Measurements from ENCODE around the gene LCE4A. TPM values are rescaled to one million over a fixed set of nuclear protein-coding genes. Genes with fewer than 3 reads are reported as not detected.

The LCE4A gene, protein sequence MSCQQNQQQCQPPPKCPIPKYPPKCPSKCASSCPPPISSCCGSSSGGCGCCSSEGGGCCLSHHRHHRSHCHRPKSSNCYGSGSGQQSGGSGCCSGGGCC
- not detected in 3 replicates for polyA plus RNA-seq
- polyA plus RNA-seq (2011; ENCODE audit: low read depth), result not detected
- polyA plus RNA-seq (2011; cell fraction: cytosol; rRNA removed), result not detected in 2 replicates
- not detected in 2 replicates for polyA plus RNA-seq (2011; cell fraction: nucleus; rRNA removed)
- not detected in 2 replicates for polyA plus RNA-seq (2012; ENCODE audit: low replicate concordance)
- not detected in 3 replicates for polyA minus RNA-seq
- polyA minus RNA-seq (2011; cell fraction: cytosol; rRNA and poly(A)+ RNA removed), result not detected
- polyA minus RNA-seq (2011; cell fraction: nucleus; rRNA and poly(A)+ RNA removed), result not detected in 2 replicates

GRCh38 chr1:152707860-152708259, at the start of gene LCE4A:
LCE4A (plus strand) TSS chr1:152708160; CDS start chr1:152709076, 916 bp downstream.
- no peaks in the 10 kb centered on the region for H3K36me3 ChIP-seq (ENCODE audit: control insufficient read depth in 2 of 2, extremely low read depth in 1 of 2, insufficient read depth in 2 of 2, low read length in 2 of 2)
- dilution Hi-C loops (cut with MboI; ENCODE audit: extremely low pct_ligation_motif_present, low sequenced_read_pairs), result no loop called here
- DNase-seq (ENCODE audit: low read depth, low spot score) (no peak), FAIRE-seq (no peak)
- TF ChIP-seq, protein P1, sequence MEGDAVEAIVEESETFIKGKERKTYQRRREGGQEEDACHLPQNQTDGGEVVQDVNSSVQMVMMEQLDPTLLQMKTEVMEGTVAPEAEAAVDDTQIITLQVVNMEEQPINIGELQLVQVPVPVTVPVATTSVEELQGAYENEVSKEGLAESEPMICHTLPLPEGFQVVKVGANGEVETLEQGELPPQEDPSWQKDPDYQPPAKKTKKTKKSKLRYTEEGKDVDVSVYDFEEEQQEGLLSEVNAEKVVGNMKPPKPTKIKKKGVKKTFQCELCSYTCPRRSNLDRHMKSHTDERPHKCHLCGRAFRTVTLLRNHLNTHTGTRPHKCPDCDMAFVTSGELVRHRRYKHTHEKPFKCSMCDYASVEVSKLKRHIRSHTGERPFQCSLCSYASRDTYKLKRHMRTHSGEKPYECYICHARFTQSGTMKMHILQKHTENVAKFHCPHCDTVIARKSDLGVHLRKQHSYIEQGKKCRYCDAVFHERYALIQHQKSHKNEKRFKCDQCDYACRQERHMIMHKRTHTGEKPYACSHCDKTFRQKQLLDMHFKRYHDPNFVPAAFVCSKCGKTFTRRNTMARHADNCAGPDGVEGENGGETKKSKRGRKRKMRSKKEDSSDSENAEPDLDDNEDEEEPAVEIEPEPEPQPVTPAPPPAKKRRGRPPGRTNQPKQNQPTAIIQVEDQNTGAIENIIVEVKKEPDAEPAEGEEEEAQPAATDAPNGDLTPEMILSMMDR (optimal IDR thresholded peaks at IDR 0.05 in 1 of 3, IDR thresholded peaks at IDR 0.05 in 1 of 3, conservative IDR thresholded peaks at IDR 0.05 in 1 of 3; ENCODE audit: extremely low read depth in 1 of 3, insufficient read depth in 2 of 3, low read length in 3 of 3), result no peak
- H4K20me1 ChIP-seq (ENCODE audit: control insufficient read depth, extremely low read depth, insufficient read depth, low read length), result no peaks in the 10 kb centered on the region
- no peaks in the 10 kb centered on the region for H3K4me1 ChIP-seq (ENCODE audit: control insufficient read depth, extremely low read depth, insufficient read depth, low read length)
- H3K4me3 ChIP-seq (ENCODE audit: control insufficient read depth in 2 of 3, extremely low read depth in 1 of 3, insufficient read depth in 2 of 3, low read depth in 1 of 3, low read length in 3 of 3), result no peak within 1 kb of the TSS
- H3K79me2 ChIP-seq (ENCODE audit: control insufficient read depth, insufficient read depth, low read length), result no peaks in the 10 kb centered on the region
- H3K27ac ChIP-seq (ENCODE audit: control insufficient read depth, insufficient read depth, low read length), result no peak within 1 kb of the TSS
- H3K9me1 ChIP-seq (ENCODE audit: control insufficient read depth, extremely low read depth, insufficient read depth, low read length), result no peaks in the 10 kb centered on the region
- no peaks in the 10 kb centered on the region for H3K9me3 ChIP-seq (ENCODE audit: control insufficient read depth, low read depth, low read length)
- no peak within 1 kb of the TSS for H3K9ac ChIP-seq (ENCODE audit: control insufficient read depth, extremely low read depth, insufficient read depth, low read length)
- H3K4me2 ChIP-seq (ENCODE audit: control insufficient read depth, extremely low read depth, insufficient read depth, low read depth, low read length), result no peak within 1 kb of the TSS
- no peaks in the 10 kb centered on the region for H3K27me3 ChIP-seq (ENCODE audit: control insufficient read depth, extremely low read depth, insufficient read depth, low read length)
- H2AFZ ChIP-seq (ENCODE audit: control insufficient read depth, low read length), result no peak within 1 kb of the TSS

DNA sequence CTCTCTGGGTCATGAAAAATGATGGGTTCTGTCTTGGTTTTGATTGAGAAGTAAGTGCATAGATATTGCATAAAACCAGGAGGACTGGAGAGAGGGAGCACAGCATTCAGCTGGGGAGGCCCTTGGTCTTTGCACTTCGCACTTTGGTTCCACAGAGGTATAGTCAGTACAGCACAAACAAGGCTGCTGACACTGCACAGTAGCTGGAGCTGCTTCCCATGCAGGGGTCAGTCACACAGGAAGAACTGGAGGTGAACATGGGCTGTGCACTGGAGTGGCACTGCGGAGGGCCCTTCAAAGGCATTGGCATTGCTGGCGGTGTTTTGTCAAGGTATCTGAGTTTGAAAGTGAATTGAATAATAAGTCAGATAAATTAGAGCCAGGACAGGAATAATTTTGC, 49.3 kb upstream of the LCE4A start:
- FAIRE-seq (no peak), DNase-seq (ENCODE audit: low read depth, low spot score) (no peak)
- H3K27ac ChIP-seq (ENCODE audit: control insufficient read depth, insufficient read depth, low read length), result no peak overlapping the region
- H4K20me1 ChIP-seq (ENCODE audit: control insufficient read depth, extremely low read depth, insufficient read depth, low read length), result no peaks in the 10 kb centered on the region
- no peak overlapping the region for H3K4me3 ChIP-seq (ENCODE audit: control insufficient read depth in 2 of 3, extremely low read depth in 1 of 3, insufficient read depth in 2 of 3, low read depth in 1 of 3, low read length in 3 of 3)
- TF ChIP-seq, protein P1 (optimal IDR thresholded peaks at IDR 0.05 in 1 of 3, IDR thresholded peaks at IDR 0.05 in 1 of 3, conservative IDR thresholded peaks at IDR 0.05 in 1 of 3; ENCODE audit: extremely low read depth in 1 of 3, insufficient read depth in 2 of 3, low read length in 3 of 3), result no peak
- no peak for TF ChIP-seq EZH2 (IDR thresholded peaks at IDR 0.05; ENCODE audit: low read length)
- no peaks in the 10 kb centered on the region for H3K9me3 ChIP-seq (ENCODE audit: control insufficient read depth, low read depth, low read length)
- dilution Hi-C loops (cut with MboI; ENCODE audit: extremely low pct_ligation_motif_present, low sequenced_read_pairs), result no loop called here
- no peaks in the 10 kb centered on the region for H3K9me1 ChIP-seq (ENCODE audit: control insufficient read depth, extremely low read depth, insufficient read depth, low read length)
- H3K4me1 ChIP-seq (ENCODE audit: control insufficient read depth, extremely low read depth, insufficient read depth, low read length), result peaks cover 6% of the 10 kb centered on the region
- H2AFZ ChIP-seq (ENCODE audit: control insufficient read depth, low read length), result no peak overlapping the region
- no peaks in the 10 kb centered on the region for H3K79me2 ChIP-seq (ENCODE audit: control insufficient read depth, insufficient read depth, low read length)
- peaks cover 7% of the 10 kb centered on the region for H3K27me3 ChIP-seq (ENCODE audit: control insufficient read depth, extremely low read depth, insufficient read depth, low read length)
- no peak overlapping the region for H3K9ac ChIP-seq (ENCODE audit: control insufficient read depth, extremely low read depth, insufficient read depth, low read length)
- no peaks in the 10 kb centered on the region for H3K36me3 ChIP-seq (ENCODE audit: control insufficient read depth in 2 of 2, extremely low read depth in 1 of 2, insufficient read depth in 2 of 2, low read length in 2 of 2)
- H3K4me2 ChIP-seq (ENCODE audit: control insufficient read depth, extremely low read depth, insufficient read depth, low read depth, low read length), result no peak overlapping the region
